Retinal pigment epithelial cell (primary cell): ENCODE results near the gene LIG1.

Source experiments
- DNase-seq: peaks from one replicate; pipeline ENCODE4 v3.0.0-alpha.2; 2010; ENCODE audit warnings: low read depth
- H3K4me3 ChIP-seq: 2 replicates; pipeline ENCODE4 v1.5.1; 2011; ENCODE audit warnings: mild to moderate bottlenecking, low read length, control low read depth, moderate library complexity
- CTCF ChIP-seq: conservative IDR thresholded peaks from 2 replicates; pipeline ENCODE4 v1.5.1; 2011; ENCODE audit warnings: low read depth, low read length, control low read depth, inconsistent platforms

LIG1 gene

GRCh38 chr19:48203794-48204628, 33.9 kb upstream of the LIG1 start:
- peak overlapping the region; percentile 66 for H3K4me3 ChIP-seq
- no peak for TF ChIP-seq CTCF
- peak; percentile 91 for DNase-seq

GRCh38 chr19:48203222-48203793, 33.2 kb upstream of the LIG1 start:
- no peak for TF ChIP-seq CTCF
- peak overlapping the region; percentile 66 for H3K4me3 ChIP-seq
- DNase-seq, result no peak

GRCh38 chr19:48196933-48197665, 27.0 kb upstream of the LIG1 start:
- H3K4me3 ChIP-seq, result no peak overlapping the region
- DNase-seq, result no peak
- no peak for TF ChIP-seq CTCF

GRCh38 chr19:48196321-48196763, 26.2 kb upstream of the LIG1 start:
- DNase-seq, result no peak
- H3K4me3 ChIP-seq, result no peak overlapping the region
- TF ChIP-seq CTCF, result no peak

GRCh38 chr19:48194844-48195830, 25.0 kb upstream of the LIG1 start:
- DNase-seq, result no peak
- no peak for TF ChIP-seq CTCF
- H3K4me3 ChIP-seq, result no peak overlapping the region

- H3K4me3 ChIP-seq, result no peak overlapping the region
- DNase-seq, result no peak
- TF ChIP-seq CTCF, result peak; percentile 62
Measured at GRCh38 chr19:48194041-48194843, 24.1 kb upstream of the LIG1 start.
